Epidermal melanocyte (primary cell): Measurements from ENCODE around the gene C3orf70.

Source experiments
- DNase-seq: peaks from one replicate; pipeline ENCODE4 v3.0.0; 2011; ENCODE audit warnings: low spot score; ENCODE audit not compliant: insufficient read length

Gene C3orf70

GRCh38 chr3:185052631-185053030 is 100.2 kb downstream of the C3orf70 start:
- DNase-seq: no peak

DNA sequence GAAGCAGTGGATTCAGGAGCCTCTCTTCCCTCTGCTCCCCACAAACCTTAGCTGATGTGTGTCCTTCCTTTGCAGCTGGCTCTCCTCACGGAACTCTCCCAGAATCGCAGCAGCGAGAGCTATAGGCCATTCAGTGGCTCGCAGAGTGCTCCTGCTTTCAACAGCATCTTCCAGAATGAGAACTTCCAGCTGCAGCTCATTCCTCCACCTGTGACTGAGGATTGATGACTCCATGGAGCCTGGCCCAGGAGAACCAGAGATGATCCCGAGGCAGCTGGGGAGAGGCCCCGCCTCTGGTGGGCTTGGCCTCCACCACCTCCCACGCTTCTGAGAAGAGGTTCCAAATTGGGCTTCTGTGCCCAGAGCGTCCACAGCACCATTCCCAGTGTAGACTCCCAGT is 101.1 kb downstream of the C3orf70 start:
- DNase-seq: no peak

GRCh38 chr3:185049710-185050109 is 103.2 kb downstream of the C3orf70 start:
- DNase-seq: no peak

GRCh38 chr3:185046603-185047002 is 106.3 kb downstream of the C3orf70 start:
- DNase-seq: no peak

- no peak for DNase-seq
These were observed 106.7 kb downstream of the C3orf70 start for GRCh38 chr3:185046164-185046515.

DNA sequence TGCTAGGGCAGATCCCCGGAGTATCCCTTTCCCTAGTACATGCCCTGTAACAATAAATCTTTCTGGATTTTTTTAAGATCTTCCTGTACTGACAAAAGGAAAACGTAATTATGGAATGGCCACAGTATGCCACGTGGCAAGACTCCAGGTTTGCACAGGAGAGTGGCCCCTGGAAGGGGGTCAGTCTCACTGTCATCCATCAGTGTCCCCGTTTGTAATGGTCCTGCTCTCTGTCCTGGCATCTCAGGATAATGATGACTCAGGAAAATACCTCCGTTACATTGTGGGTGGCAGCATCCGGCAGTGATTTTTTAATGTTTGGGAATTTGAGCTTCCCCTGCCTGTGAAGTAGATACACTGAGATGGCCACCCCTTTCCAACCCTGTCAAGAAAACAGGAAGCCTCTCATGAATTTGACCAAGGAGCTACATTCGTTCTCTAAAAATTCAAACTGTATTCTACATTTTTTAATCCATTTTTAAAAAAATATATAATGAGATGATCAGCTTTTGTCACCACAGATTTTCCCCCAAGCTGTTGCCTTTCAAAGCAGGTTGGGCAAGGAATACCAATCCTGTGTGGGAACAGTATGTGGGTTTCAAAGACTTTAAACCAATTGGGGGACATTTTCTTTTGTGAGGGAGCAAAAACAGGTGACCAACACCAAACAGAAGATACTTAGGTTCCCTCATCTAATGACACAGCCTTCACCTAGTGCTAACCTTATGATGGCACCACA is 110.4 kb downstream of the C3orf70 start:
- no peak for DNase-seq

- no peak for DNase-seq
These were observed 111.3 kb downstream of the C3orf70 start for GRCh38 chr3:185041540-185041939.

DNA sequence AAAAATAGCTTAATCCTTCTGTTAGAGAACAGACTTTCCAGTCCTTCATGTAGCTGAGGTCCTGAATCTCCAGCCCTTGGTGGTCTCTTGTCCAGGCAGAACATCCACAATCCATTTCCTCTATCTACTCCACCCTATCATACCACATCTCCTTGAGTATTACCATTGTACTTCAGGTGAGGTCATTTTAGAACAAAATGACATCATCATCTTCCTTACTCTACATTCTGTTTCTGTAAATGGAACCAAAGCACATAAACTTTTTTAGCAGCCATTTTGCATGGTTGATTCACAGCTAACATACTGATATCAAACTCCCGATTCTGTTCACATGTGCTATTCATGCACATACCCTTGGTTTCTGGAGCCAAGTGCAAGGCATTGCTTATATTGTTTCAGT is 112.4 kb downstream of the C3orf70 start:
- DNase-seq: no peak

GRCh38 chr3:185037801-185038200 is 115.1 kb downstream of the C3orf70 start:
- DNase-seq: no peak

DNA sequence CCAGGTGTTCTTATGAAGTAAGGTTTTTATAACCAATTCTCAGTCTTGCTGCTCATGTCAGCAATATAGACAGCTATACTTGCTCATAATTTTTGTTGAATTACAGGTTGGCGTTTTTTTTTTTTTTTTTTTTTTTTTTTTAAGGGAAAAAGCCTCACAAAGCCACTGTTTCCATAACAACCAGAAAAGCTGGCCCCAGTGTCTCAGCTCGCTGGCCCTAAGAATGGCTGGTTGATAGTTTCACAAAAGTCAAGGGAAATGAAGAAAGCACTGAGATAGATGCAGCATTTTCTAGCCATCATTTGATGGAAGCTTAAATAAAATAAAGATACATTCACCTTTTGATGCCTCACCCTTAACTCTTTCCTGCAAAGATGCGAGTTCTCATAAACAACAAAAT is 121.9 kb downstream of the C3orf70 start:
- no peak for DNase-seq

- no peak for DNase-seq
These were observed 122.5 kb downstream of the C3orf70 start for GRCh38 chr3:185030399-185030798.

- no peak for DNase-seq
These were observed 123.8 kb downstream of the C3orf70 start for GRCh38 chr3:185029086-185029485.

GRCh38 chr3:185028121-185028520 is 124.7 kb downstream of the C3orf70 start:
- DNase-seq: no peak
